Activated T-cell treated with anti-CD3 and anti-CD28 coated beads, Interleukin-2, amount 50 U/mL, for 1 hour (primary cell): ENCODE measurements around the gene C20orf141.
"Not testable (repeated sequence)": the region's sequence is repeated elsewhere in the genome, so short reads cannot be mapped to it uniquely, and the experiment has no call there.

Source experiments
- DNase-seq: peaks from one replicate; pipeline ENCODE4 v3.0.0-alpha.2; 2020

C20orf141 gene

DNA sequence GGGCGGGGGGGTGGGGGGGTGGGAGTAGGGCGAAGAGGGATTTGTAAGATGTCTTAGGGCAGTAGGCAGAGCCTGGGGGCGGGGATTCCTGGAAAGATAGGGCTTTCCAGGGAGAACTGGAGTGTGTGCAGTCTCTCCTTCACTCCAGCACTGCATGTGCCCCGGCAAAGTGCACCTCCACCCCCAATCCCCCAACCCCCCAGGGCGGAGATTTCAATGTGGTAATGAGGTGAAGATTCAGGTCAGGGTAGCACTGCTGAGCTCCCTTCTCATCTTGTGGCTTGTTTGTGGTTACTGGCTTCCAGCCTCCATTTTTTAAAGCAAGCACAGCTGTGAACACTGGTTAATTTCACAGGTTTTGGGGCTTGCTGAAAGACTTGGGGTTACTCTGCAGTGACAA lies 7.3 kb downstream of the C20orf141 start:
- peak; percentile 56 for DNase-seq

GRCh38 chr20:2825761-2826160 lies 11.0 kb downstream of the C20orf141 start:
- no peak for DNase-seq

DNA sequence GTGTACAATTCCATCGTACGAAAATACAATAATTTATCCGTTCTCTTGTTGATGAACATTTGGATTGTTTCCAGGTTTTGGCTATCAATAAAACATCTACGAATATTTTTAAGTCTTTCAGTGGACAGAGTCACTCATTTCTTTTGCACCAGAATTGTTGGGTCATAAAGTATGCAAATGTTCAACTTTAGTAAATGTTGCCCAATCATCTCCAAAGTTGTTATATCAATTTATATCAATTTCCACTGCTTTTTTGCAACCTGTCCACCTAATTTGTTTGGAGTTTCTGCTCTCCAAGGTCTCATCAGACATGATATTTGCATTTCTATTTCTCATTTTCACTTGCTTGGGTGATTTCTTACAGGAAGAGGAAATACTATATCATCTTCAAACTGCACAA lies 11.9 kb downstream of the C20orf141 start:
- DNase-seq = no peak

- DNase-seq = no peak
Measured at GRCh38 chr20:2829376-2829775, 14.6 kb downstream of the C20orf141 start.

DNA sequence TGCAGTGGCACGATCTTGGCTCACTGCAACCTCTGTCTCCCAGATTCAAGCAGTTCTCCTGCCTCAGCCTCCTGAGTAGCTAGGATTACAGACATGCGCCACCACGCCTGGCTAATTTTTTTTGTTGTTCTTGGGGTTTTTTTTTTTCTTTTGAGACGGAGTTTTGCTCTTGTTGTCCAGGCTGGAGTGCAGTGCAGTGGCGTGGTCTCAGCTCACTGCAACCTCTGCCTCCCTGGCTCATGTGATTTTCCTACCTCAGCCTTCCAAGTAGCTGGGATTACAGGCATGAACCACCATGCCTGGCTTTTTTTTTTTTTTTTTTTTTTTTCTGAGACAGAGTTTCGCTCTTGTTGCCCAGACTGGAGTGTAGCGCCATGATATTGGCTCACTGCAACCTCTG lies 16.4 kb downstream of the C20orf141 start:
- not testable (repeated sequence) for DNase-seq

DNA sequence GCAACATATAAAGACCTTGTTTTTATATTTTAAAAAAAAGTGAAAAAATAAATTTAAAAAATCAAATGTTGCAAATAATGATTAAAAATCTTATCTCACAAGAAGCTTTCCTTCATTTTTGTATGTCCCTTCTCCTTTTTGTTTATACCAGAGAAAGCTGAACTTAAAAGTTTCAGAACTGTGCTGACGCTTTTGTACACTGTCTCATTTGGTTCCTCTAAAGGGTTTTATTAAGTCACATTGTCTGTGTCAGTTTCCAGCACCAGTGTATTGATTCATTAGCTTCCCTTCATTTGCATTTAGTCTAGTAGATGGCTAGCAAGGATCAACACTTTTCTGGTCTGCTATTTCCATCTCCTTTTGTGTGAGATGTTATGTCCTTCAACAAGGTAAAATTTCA lies 19.0 kb downstream of the C20orf141 start:
- no peak for DNase-seq

GRCh38 chr20:2834401-2835110 lies 19.8 kb downstream of the C20orf141 start:
- DNase-seq = no peak

DNA sequence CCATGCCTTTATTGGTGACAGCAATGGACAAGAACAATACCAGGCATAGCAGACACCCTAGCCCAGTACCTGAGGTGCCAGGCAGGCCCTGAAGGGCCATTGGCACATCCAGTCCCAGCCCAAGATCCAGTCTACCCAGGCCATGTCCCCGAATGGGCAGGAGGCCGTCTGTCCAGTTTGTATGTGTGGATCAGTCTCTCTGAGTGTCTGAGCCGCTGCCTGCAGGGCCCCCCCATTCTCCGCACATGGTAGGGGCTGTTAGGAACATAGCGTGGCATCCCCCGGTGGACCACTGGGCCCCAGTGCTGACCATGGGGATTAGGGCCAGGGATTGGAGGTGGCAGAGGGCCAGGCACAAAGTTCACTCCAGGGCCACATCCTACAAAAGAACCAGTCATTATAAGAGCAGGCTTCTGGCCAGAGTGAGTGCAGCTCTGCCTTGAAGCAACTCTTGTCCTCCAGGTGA lies 20.6 kb downstream of the C20orf141 start:
- DNase-seq = no peak

- no peak for DNase-seq
Measured at GRCh38 chr20:2836035-2836434, 21.2 kb downstream of the C20orf141 start.

- no peak for DNase-seq
Measured at GRCh38 chr20:2837221-2837960, 22.6 kb downstream of the C20orf141 start.

DNA sequence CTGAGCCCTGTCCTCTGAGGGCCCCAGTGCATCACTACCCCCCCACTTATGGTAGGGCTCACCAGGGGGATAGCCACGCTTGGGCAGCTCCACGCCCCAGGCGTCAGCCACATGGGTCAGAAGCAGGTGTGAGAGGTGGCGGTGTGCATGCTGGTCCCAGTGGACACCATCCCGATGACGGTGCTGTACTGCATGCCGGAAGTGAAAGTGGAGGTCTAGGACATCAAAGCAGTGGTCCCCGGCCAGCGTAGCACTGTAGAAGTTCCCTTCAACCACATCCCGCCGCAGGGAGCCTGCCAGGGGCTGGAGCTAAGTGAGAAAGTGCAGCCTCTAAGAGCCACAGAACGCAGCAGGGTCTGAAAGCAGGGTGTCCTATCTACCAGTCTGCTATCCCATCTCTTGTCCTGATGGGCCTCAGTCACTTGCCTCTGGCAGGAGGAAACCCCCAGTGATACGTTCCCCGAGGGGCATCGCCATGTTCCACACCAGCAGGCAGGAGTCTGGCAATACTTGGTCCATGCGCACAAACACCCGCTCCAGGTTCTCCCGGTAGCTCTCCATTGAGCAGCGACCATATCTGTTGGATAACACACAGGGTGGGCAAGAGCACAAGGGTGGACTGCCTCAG lies 23.5 kb downstream of the C20orf141 start:
- no peak for DNase-seq

GRCh38 chr20:2838847-2839671 lies 24.3 kb downstream of the C20orf141 start:
- DNase-seq = no peak

GRCh38 chr20:2839732-2840137 lies 24.9 kb downstream of the C20orf141 start:
- DNase-seq = no peak

- DNase-seq = peak; percentile 93
Measured at GRCh38 chr20:2840138-2840966, 25.6 kb downstream of the C20orf141 start, which contains the start of the genes PCED1A and VPS16. Gene PCED1A, minus strand, starts transcription at chr20:2840655. Its CDS starts 743 bp downstream, at chr20:2839912. Gene VPS16, plus strand, starts transcription at chr20:2840745. Its CDS starts 30 bp downstream, at chr20:2840775.

- DNase-seq = no peak
Measured at GRCh38 chr20:2840967-2841531, 26.3 kb downstream of the C20orf141 start.

DNA sequence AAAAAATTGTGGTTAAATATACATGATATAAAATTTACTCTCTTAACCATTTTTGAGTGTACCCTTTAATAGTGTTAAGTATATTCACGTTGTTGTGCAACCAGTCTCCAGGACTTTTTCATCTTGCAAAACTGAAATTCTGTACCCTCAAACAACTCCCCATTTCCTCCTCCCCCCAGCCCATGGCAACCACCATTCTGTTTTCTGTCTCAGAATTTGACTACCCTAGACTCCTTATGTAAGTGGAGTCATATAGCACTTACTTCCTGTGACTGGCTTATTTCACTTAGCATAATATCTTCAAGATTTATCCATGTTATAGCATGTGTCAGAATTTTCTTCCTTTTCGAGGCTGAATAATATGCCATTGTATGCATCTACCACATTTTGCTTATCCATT lies 30.8 kb downstream of the C20orf141 start:
- DNase-seq = no peak

GRCh38 chr20:2846698-2847097 lies 31.9 kb downstream of the C20orf141 start:
- no peak for DNase-seq

- DNase-seq = no peak
Measured at GRCh38 chr20:2847802-2848201, 33.0 kb downstream of the C20orf141 start.

- DNase-seq = no peak
Measured at GRCh38 chr20:2849529-2849928, 34.7 kb downstream of the C20orf141 start.

DNA sequence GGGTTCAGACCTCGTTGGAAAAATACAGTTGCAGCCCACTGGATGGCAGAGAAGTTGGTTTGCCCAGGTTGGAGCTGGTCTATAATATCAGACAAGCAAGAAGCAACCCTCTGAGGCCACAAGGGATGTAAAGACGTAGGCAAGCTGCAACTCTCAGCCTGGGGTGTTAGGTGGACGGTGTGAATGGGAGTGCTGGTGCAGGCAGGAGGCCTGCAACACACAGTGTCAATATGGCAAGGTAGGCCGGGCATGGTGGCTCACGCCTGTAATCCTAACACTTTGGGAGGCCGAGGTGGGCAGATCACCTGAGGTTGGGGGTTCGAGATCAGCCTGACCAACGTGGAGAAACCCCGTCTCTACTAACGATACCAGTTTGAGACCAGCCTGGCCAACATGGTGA lies 36.3 kb downstream of the C20orf141 start:
- DNase-seq = no peak

GRCh38 chr20:2858591-2858990 lies 43.8 kb downstream of the C20orf141 start:
- DNase-seq = no peak
